Stimulated activated CD4-positive, alpha-beta T cell treated with anti-CD3 and anti-CD28 coated beads, Interleukin-1b, Interleukin-23, amount 100 ng/mL, for 24 hours (primary cell): ENCODE results near the gene MPV17.
"Not testable (repeated sequence)": the region's sequence is repeated elsewhere in the genome, so short reads cannot be mapped to it uniquely, and the experiment has no call there.

Experiments used
- DNase-seq, 4 experiments: peaks; one replicate each; pipeline ENCODE4 v3.0.0-alpha.2; 2020; ENCODE audit warnings: low read depth in 4 of 4, low spot score in 1 of 4

MPV17 gene

DNA sequence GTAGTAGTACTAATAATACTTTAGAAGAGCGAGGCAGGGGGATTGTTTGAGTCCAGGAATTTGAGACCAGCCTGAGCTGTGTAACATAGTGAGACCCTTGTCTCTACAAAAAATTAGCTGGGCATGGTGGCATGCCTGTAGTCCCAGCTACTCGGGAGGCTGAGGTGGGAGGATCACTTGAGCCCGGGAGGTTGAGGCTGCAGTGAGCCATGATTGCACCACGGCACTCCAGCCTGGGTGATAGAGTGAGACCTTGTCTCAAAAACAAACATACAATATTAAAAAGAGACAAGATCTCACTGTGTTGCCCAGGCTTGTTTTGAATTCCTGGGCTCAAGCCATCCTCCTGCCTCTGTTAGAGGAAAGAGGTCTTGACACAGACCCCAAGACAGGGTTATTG, 22.3 kb downstream of the MPV17 start:
- not testable (repeated sequence) for DNase-seq

DNA sequence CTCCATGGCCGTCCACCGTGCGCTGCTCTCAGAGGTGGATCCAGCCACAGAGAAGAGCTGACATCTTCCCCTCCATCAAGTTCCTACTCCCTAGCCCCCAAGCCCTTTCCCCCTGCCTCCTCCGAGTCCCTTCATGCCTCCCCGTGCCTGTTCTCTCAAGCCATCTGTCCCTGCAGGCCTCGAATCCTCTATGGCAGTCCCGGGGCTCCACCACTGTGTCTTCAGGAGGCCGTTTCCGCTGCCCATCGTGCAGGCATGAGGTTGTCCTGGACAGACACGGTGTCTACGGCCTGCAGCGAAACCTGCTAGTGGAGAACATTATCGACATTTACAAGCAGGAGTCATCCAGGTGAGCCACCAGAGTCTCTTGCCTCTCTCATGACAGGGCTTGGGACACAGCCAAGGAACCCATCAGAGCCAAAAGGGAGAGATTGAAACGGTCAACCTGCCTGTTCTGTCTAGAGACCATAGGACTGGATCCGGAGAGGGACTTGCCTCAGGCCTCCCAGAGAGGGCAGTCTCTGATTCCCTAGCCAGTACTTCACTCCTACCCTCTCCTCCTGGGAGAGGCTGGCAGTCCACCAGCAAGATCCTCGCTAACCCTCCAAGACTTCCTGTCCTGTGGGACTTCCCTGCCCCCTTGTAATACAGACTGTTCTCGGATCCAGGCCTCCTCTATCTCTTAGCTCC, 24.4 kb downstream of the MPV17 start:
- no peak for DNase-seq

DNA sequence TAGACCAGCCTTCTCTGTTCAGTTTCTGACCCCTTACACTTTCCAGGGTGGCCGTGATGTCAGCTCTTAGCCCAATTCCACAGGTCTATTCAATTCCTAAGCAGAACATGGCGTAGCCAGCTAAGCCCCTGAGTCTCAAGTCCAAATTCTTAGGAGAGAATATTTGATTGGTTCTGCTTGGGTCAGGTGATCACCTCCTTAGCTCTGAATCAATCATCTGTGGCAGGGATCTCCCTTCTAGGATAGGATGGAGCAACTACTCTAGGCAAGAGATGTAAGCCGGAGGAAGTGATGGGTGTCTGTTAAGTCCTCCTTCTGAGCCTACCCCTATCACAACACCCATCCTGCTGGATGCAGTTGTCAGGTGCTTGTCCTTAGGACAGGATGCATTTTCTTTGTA, 25.7 kb downstream of the MPV17 start:
- DNase-seq, result no peak

DNA sequence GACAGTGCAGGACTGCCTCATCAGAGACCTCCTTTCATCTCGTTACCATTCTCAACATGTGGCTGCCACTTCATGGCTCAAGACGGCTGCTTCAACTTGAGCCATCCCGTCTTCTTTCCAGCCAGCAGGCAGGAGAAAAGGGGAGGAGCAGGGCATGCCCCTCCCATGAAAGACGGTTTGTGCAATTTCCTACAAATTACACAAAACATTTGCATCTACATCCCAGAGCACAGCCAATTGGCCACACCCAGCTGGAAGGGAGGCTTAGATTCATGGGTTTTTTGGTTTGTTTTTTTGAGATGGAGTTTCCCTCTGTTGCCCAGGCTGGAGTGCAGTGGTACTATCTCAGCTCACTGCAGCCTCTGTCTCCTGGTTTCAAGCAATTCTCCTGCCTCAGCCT, 26.4 kb downstream of the MPV17 start:
- DNase-seq, result no peak

DNA sequence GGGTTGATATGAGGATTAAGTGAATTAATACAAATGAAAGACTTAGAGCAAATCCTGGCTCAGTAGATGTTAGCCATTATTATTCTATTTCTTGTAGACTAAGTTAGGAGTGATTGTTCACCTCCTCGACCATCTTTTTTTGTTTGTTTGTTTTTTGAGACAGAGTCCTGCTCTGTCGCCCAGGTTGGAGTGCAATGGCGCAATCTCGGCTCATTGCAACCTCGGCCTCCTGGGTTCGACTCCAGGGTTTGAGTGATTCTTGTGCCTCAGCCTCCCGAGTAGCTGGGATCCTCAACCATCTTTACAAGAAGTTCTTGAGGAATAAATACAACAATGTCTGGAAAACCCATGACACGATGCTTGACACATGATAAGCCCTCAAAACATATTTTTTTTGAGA, 28.0 kb downstream of the MPV17 start:
- DNase-seq, result no peak

DNA sequence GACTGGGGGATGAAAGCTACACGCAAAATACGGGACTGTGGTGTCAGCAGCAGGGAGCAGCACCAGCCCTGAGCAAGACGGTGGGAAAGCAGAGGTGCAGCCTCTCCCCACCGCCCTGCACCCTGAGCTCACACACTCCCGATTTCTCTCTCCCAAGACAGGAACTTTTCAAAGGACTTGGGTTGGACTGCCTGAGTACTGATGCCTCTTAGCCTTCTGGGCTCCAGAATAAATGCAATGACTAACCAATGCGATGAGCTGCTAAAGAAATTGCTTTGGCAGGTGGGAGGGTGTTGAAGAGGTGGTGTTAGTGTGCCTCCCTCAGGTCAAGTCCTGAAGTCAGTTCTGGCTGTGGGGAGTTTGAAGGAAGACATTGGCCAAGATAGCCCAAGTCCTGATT, 31.0 kb downstream of the MPV17 start:
- DNase-seq, result no peak

DNA sequence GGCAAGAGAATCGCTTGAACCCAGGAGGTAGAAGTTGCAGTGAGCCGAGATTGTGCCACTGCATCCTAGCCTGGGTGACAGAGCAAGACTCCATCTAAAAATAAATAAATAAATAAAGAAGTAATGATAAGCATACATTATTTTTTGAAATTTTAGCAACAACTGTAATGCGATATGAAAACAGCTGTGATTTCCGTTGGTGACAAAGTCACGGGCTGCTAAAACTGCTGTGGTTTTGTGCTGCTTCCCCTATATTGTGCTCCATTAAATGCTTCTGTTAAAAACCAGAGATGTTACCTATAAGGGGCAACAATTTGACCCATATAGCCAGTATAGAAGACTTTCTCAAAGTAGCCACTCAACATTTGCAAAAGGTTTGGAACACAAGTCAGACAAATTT, 32.3 kb downstream of the MPV17 start:
- DNase-seq, result no peak

DNA sequence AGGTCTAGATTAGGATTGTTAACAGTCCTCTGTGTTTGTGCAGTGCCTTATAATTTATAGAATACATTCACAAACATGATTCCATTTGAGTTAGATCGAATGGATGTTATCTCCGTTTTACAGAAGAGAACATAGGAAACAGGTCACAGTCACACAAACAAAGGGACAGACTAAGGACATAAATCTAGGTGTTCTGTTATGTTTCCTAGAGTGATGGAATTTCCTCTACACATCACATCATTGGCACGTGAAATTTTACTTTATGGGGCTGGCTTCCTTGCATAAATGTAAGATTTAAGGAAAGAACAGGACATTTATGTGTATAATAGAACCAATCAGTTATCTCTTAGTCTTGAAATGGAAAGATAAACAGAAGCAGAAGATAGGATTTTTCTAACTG, 34.3 kb downstream of the MPV17 start:
- no peak for DNase-seq

DNA sequence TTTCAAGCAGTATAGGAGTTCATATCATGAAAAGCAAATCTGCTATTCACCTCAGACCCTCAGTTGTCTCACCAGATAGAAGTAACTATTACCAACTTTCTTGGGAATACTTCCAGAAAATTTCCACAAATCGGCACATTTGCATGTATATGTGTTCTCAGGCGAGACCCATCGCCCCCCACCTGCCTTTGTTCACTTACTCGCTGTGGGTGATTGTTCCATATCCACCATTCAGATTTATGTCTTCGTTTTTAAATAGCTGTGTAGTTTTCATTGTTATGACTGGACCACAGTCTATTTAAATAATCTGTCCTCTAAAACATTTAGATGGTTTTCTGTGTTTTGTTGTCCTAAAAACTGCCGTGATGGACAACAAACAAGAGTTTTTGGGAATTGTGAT, 37.4 kb downstream of the MPV17 start:
- DNase-seq, result no peak

DNA sequence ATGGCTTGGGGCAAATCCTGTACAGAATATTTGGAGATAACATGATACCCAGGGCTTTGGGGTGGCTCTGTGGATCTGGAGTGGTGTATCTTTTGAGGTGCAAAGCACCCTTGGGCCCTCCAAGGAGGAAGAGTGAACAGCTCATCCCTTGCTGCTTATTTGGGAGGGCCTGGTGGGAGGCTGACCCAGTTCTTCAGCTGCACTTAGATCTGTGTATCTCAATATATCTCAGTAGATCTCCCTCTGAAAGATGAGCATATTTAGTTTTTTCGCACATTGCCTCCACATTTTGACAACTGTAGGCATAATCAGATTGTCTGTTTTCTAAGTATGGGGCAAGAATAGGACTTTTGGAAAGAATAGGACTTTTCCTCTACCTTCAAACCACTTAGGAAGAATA, 37.9 kb downstream of the MPV17 start:
- no peak for DNase-seq

DNA sequence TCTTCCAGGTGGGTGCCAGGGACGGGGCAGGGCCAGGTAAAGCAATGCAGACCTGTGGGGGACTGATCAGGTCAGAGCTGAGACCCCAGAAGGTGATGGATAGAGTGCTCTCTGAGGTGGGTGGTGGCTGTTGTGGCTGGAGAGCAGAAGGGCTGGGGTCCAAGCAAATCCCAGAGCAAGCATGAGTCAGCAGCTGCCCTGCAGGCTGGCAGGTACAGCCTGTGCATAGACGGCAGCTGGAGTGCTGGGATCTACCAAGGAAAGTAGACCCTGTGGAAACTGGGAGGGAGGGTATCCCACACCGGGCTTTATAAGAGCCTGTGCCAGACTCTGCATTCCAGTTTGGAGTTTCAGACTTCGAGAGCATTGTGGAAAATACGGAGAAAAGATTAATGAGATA, 40.0 kb downstream of the MPV17 start:
- no peak for DNase-seq

DNA sequence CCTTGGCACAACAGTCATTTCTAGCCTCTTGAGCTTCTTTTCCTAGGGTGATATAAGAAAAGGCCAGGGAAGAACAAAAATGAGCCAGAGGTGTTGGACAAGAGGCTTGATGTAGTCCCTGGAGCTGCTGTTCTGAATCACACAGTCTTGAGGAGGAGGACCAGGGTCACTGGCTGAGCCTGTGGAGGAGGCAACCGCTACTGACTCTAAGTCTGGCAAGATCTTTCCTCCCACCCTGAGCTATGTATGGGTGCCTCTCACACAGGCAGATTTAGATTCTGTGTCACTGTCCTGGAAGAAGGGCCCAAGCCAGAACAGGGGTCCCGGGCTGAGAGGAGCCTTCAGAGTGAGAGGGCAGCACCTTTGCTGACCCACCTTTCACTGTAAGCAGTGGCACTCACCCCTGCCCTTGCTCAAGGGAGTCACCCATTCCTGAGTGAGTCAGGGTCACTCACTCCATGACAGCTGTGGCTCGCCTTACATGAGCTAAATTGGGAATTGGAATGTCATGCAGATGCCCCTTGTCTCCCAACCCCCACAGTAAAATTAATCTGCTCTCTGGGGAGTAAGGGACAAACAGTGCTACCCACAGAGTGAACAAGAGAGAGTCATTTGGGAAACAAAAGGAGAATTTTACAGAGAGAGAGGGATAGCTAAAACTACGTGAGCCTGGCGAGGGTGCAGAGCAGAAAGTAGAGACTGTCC, 40.9 kb downstream of the MPV17 start, which contains the start of gene TRIM54:
TRIM54 (plus strand) TSS at position 575 of the 705 bp plus-strand sequence. CDS start 303 bp downstream, outside the sequence.
- no peak for DNase-seq

DNA sequence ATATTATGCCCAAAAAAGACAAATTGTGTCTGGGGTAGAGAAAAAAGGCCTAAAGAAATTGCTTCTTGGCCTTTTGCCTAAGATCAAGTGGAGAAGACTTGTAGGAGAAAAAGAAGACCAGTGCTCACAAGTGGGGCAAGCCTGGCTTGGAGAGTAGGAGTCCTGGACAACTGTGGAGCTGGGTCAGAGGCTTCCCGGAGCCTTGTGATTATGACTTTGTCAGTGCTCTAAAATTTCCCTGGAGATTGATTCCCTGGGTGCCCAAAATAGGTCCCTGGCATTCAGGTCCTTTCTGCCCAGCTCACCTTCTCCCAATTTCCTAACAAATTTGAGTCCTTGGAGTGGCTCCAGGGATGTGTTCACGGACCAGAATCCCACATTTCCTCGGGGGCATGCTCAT, 41.5 kb downstream of the MPV17 start:
- DNase-seq, result no peak

DNA sequence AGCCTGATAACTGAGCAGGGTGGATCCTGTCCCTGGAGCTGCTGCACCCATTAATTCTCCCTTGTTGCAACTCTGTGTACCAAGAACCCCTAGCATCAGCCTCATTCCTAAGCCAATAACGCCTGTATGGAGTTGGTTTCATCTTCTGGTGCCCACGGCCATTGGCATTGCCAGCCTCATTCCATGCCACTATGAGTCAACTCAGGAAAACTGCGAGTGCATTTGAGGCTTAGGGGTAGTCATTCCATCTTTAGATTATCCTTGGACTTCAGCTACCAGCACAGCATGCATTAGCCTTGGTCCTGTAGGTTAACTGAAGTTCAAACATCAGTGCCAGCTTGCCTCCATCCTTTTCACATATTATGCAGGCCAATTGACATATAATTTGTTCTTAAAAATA, 42.1 kb downstream of the MPV17 start:
- no peak for DNase-seq

DNA sequence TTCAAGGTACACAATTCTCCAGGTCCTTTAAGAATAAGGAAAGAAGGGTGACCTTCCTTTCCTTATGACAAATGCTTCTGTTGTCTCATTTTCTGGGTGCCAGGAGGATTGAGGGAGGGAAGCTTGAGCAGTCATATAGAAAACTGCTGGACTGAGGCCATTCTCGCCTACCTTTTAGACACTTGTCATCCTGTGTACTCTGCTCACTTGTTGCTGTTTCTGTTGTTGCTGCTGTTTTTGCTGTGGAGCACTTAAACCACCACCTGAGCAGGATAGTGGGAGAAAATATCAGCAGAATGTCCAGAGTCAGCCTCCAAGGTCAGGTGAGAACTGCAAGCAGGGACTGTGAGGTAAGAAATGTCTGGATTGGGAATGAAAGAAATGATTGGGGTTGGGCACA, 44.9 kb downstream of the MPV17 start:
- no peak for DNase-seq

DNA sequence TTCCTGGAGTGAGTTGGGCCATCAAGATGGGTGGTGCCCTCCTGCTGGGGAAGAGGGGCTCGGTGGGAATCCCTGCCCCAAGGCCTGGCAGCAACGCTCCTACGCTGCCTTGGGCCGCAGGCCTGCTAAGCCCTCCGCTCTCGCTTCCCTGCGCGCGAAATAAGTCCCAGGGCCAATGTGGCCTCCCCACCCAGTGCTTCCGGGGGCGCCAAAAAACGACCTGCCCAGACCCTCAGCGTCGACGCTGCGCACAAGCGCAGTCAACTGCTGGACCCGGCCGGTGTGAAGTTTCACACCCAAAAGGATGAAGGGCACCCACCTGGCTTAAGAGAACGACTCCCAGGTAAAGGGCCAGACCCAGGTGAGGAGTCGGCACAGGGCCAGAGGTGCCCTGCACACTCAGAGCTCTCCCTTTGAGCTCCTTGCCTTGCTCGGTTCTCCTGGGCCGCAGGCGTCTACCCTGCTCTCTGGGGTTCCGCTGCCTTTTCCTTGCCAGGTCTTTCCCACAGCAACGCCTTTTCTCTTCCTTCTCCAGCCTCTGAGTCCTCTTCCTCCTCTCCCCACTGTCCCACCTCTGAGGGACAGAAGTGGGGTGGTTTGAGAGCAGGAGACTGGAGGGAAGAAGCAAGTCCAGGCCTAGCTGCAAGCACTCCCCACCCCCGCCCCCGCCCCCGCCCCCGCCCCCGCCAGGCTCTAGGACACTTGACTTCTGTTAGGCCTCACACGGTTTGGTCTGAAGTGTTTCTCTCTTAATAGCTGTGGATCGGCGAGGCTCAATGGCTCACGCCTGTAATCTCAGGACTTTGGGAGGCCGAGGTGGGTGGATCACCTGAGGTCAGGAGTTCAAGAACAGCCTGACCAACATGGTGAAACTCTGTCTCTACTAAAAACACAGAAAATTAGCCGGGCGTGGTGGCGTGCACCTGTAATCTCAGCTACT, 47.4 kb downstream of the MPV17 start, which contains the start of gene DNAJC5G:
DNAJC5G (plus strand) TSS at position 223 of the 940 bp plus-strand sequence. CDS start 1,296 bp downstream, outside the sequence.
- no peak for DNase-seq

DNA sequence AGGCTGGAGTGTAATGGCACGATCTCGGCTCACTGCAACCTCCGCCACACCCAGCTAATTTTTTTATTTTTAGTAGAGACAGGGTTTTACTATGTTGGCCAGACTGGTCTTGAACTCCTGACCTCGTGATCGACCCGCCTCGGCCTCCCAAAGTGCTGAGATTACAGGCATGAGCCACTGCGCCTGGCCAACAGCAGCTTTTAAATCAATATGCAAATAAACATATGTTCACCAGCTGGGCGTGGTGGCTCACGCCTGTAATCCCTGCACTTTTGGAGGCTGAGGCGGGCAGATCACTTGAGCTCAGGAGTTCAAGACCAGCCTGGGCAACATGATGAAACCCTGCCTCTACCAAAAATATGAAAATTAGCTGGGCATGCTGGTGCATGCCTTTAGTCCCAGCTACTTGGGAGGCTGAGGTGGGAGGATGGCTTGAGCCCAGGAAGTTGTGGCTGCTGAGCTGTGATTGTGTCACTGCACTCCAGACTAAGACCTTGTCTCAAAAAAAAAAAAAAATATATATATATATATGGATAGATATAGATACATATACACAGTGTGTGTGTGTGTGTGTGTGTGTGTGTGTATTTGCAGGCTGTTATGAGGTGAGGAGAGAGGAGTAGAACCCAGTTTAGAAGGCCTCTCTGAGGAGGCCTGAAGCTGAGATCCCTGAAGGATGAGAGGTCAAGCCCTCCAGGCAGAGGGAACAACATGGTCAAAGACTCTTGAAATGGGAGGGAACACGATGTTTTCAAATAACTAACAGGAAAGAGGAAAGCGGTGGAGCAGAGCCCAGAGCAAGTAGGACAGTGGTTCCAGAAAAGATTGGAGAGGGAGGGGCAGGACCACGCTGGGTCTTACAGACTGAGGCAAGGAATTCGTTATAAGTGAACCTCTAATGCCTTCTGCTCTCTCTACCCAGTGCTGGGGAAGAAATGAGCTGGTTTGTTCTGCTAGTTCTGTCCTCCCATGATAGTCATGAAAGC, 50.1 kb downstream of the MPV17 start:
- DNase-seq, result not testable (repeated sequence)

DNA sequence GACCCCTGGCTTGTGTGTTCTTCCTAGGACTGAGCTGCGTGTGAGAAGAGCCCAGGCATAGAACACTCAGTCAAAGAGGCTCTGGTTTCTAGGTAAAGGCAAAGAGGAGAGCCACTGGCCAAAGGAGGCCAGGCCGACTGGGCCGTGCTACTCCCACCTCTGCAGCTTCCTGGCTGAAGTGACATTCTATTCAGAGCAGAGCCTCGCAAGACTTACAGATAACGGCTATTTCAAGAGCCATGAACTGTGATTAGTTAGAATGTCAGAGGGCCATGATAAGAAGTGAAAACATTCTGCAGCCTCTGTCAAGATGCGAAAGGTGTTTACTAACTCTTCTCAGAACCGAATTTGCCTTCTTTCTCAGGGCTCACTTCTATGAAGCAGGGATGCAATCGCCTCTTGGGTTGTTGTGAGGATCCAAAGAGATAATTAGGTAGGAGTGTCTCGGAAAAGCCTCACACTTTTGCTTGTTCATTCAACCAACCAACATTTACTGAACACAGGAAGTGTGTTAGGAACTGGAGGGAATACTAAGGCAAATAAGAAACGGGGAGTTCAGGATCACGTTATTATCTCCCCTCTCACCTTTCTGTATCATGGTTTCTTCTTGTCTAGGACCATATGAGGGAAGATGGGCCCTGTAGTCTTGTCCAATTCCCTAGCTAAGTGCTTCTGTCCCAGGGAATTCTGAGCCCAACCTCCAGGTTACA, 51.1 kb downstream of the MPV17 start:
- DNase-seq, result no peak

DNA sequence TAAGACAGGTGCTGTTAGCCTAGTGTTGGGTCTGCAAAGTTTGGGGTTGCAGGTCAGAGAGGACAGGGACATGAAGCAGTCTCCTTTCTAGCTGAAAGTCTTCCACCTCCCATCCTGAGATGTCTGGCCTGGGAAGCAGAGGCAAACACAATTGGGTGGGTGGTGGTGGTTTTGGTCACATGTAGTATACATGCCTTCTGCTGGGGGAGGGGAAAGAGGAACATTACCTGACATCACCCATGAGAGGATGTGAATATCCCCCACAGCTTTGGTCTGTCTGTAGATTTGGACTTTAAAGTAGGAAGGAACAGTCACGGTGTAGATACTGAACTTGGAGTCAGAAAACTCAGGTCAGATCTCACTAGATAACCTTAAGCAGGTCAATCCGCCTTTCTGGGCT, 52.2 kb downstream of the MPV17 start:
- no peak for DNase-seq

DNA sequence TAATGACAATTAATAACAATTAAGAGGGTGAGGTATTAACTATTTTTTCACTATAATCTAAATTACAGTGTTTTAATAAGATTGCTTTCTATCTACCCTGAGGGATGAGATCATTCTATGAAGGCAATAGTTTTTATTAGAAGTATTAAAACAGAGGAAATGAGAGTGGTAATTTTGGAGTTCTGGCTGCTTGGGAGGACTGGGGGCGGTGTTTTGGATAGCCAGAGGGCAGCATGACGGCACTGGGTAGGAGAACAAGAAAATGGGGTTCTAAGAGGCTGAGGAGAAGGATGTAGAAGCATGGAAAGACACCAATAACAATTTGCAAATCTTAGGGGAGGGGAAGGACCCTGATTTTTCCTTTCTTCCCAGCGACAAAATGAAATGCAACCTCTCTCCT, 52.8 kb downstream of the MPV17 start:
- DNase-seq, result no peak
